ENCODE data around the gene MYO19. TPM values are rescaled to one million over a fixed set of nuclear protein-coding genes. Genes with fewer than 3 reads are reported as not detected.
"Not testable (repeated sequence)": the region's sequence is repeated elsewhere in the genome, so short reads cannot be mapped to it uniquely, and the experiment has no call there.

Gene MYO19
- total RNA-seq, 1 experiment from 2014 or later: 167 TPM

GRCh38 chr17:36459045-36459444 is 75.6 kb downstream of the MYO19 start (continued):
- TF ChIP-seq CTCF (IDR thresholded peaks at IDR 0.05 in 2 of 3, conservative IDR thresholded peaks at IDR 0.05 in 1 of 3; ENCODE audit: borderline replicate concordance in 1 of 3, insufficient read depth in 1 of 3, low read depth in 2 of 3, low read length in 2 of 3) (no peak), ELF1 (IDR thresholded peaks at IDR 0.05; ENCODE audit: borderline replicate concordance, low read depth) (no peak), CEBPB (IDR thresholded peaks at IDR 0.05; ENCODE audit: low read depth) (no peak), CBX3 (IDR thresholded peaks at IDR 0.05; ENCODE audit: low read depth) (no peak), EZH2phosphoT487 (IDR thresholded peaks at IDR 0.05; ENCODE audit: borderline replicate concordance) (no peak), MAX (IDR thresholded peaks at IDR 0.05) (no peak)

- BruUV-seq (replicated peaks); H3K27ac ChIP-seq (ENCODE audit: low read depth, low read length); intact Hi-C loops (cut with micrococcal nuclease); DNase-seq (ENCODE audit: low read depth, low spot score); H3K9me2 ChIP-seq (ENCODE audit: insufficient read depth); H3K36me3 ChIP-seq (ENCODE audit: control insufficient read depth in 1 of 2, insufficient read depth in 2 of 2, low read length in 2 of 2); H3K4me1 ChIP-seq (ENCODE audit: control insufficient read depth in 1 of 2, insufficient read depth in 2 of 2, low read length in 2 of 2); ATAC-seq; H3K9me3 ChIP-seq (ENCODE audit: control insufficient read depth in 1 of 2, insufficient read depth in 1 of 2, low read depth in 1 of 2, low read length in 2 of 2); H3K4me2 ChIP-seq (ENCODE audit: low read length); H2AFZ ChIP-seq (ENCODE audit: low read depth, low read length, poor library complexity, severe bottlenecking); H3K9ac ChIP-seq (ENCODE audit: low read length); H3K4me3 ChIP-seq (replicated peaks in 1 of 2; ENCODE audit: low read depth in 1 of 2, low read length in 2 of 2); POLR2A ChIA-PET; H3K79me2 ChIP-seq (ENCODE audit: insufficient read depth, low read length); RAD21 ChIA-PET (ENCODE audit: low non-redundant PET in 1 of 2, low total read pairs in 2 of 2, uncharacterized antibody in 2 of 2, unreplicated experiment in 2 of 2); H4K20me1 ChIP-seq (ENCODE audit: insufficient read depth); CTCF ChIA-PET: not testable (repeated sequence)
- H3K27me3 ChIP-seq (ENCODE audit: insufficient read depth, low read length): peaks cover 15% of the 10 kb centered on the region; the same call in 1 of the 2 replicates
These were observed 77.0 kb downstream of the MYO19 start for GRCh38 chr17:36457701-36458100.

- DNase-seq (ENCODE audit: low read depth, low spot score); H3K27me3 ChIP-seq (ENCODE audit: insufficient read depth, low read length); H3K4me2 ChIP-seq (ENCODE audit: low read length); POLR2A ChIA-PET; RAD21 ChIA-PET (ENCODE audit: low non-redundant PET in 1 of 2, low total read pairs in 2 of 2, uncharacterized antibody in 2 of 2, unreplicated experiment in 2 of 2); BruUV-seq (replicated peaks); H3K79me2 ChIP-seq (ENCODE audit: insufficient read depth, low read length); H4K20me1 ChIP-seq (ENCODE audit: insufficient read depth); intact Hi-C loops (cut with micrococcal nuclease); H2AFZ ChIP-seq (ENCODE audit: low read depth, low read length, poor library complexity, severe bottlenecking); H3K4me1 ChIP-seq (ENCODE audit: control insufficient read depth in 1 of 2, insufficient read depth in 2 of 2, low read length in 2 of 2); CTCF ChIA-PET; H3K4me3 ChIP-seq (replicated peaks in 1 of 2; ENCODE audit: low read depth in 1 of 2, low read length in 2 of 2); ATAC-seq; H3K36me3 ChIP-seq (ENCODE audit: control insufficient read depth in 1 of 2, insufficient read depth in 2 of 2, low read length in 2 of 2); H3K9me3 ChIP-seq (ENCODE audit: control insufficient read depth in 1 of 2, insufficient read depth in 1 of 2, low read depth in 1 of 2, low read length in 2 of 2); H3K9ac ChIP-seq (ENCODE audit: low read length); H3K9me2 ChIP-seq (ENCODE audit: insufficient read depth); H3K27ac ChIP-seq (ENCODE audit: low read depth, low read length): not testable (repeated sequence)
These were observed 81.8 kb downstream of the MYO19 start for GRCh38 chr17:36452888-36453287.

Measured in HCT116 (cell line).